DND-41 (cell line): ENCODE measurements around the gene ZXDC.

Source experiments
- CTCF ChIP-seq: IDR thresholded peaks from 2 replicates; pipeline ENCODE4 v1.5.1; 2012; ENCODE audit warnings: borderline replicate concordance, low read length, moderate library complexity, mild to moderate bottlenecking; ENCODE audit not compliant: poor library complexity, severe bottlenecking; ENCODE audit errors: extremely low read depth
- EZH2 ChIP-seq: IDR thresholded peaks from 3 replicates; pipeline ENCODE4 v1.6.1; 2012; ENCODE audit warnings: borderline replicate concordance, low read depth, mild to moderate bottlenecking, moderate library complexity, low read length, inconsistent platforms; ENCODE audit not compliant: severe bottlenecking

GRCh38 chr3:126467611-126467955 lies 8.1 kb downstream of the ZXDC start:
- TF ChIP-seq CTCF (no peak), EZH2 (no peak)
